RWPE1 (cell line): ENCODE measurements around the gene SLC39A11.

Source experiments
- CTCF ChIA-PET: fragments of 350-600 bp; sonication (Branson Sonifier 250); formaldehyde crosslinking; extraction: SDS; loops from one replicate; lab custom pipeline; 2021; lab: Yijun Ruan, JAX
- POLR2A ChIA-PET: fragments of 400-600 bp; formaldehyde crosslinking; extraction: SDS; loops from one replicate; lab custom pipeline; 2020; ENCODE audit warnings: antibody characterized with exemption; ENCODE audit not compliant: low non-redundant PET; lab: Yijun Ruan, JAX
- DNase-seq: peaks from one replicate; pipeline ENCODE4 v3.0.0; 2012; ENCODE audit warnings: low spot score
- H3K27ac ChIP-seq: fragments of 450-650 bp; 2 replicates; pipeline ENCODE4 v1.5.1; 2017
- CTCF ChIP-seq: fragments of 450-650 bp; conservative IDR thresholded peaks from 2 replicates; pipeline ENCODE4 v1.5.1; 2017; ENCODE audit warnings: low read depth, mild to moderate bottlenecking

Gene SLC39A11

GRCh38 chr17:73123606-73124320, 31.3 kb upstream of the SLC39A11 start:
- no peak for DNase-seq
- ChIA-PET POLR2A (no interaction called here), CTCF (interaction anchor here (1.1 kb wide), 1 partner anchor 567 kb away, joined by 3 read pairs; no protein-coding TSS in a partner anchor)
- no peak overlapping the region for H3K27ac ChIP-seq
- TF ChIP-seq CTCF = no peak

DNA sequence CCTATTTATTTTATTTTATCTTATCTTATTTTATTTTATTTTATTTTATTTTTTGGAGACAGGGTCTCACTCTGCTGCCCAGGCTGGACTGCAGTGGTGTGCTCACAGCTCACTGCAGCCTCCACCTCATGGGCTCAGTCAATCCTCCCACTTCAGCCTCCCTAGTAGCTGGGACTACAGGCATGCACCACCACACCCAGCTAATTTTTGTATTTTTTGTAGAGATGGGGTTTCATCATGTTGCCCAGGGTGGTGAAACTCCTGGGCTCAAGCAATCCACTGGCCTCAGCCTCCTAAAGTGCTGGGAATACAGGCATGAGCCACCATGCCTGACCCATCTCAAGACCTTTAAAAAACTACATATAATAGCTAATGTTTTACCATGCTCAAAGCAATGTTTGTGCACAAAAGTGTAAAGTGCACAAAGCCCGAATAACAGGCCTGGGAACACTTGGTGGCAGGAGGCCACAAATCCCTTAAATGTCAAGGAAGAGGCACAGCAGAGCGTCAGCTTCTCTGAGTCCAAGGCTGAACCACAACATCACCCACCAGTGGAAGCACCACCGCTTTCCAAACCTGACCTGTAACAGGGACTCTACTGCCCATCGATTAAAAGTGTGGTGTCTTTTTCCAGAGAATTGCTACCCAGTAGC, 30.6 kb upstream of the SLC39A11 start:
- POLR2A ChIA-PET = no interaction called here
- CTCF ChIA-PET = interaction anchor here (1.1 kb wide), 1 partner anchor 566 kb away, joined by 3 read pairs; no protein-coding TSS in a partner anchor
- no peak for TF ChIP-seq CTCF
- no peak overlapping the region for H3K27ac ChIP-seq
- no peak for DNase-seq

- no peak for TF ChIP-seq CTCF
- CTCF ChIA-PET = interaction anchor here (0.6 kb wide), 1 partner anchor 475 kb away, joined by 3 read pairs; no protein-coding TSS in a partner anchor
- POLR2A ChIA-PET = no interaction called here
Observed at GRCh38 chr17:73121506-73121905, 29.0 kb upstream of the SLC39A11 start.

DNA sequence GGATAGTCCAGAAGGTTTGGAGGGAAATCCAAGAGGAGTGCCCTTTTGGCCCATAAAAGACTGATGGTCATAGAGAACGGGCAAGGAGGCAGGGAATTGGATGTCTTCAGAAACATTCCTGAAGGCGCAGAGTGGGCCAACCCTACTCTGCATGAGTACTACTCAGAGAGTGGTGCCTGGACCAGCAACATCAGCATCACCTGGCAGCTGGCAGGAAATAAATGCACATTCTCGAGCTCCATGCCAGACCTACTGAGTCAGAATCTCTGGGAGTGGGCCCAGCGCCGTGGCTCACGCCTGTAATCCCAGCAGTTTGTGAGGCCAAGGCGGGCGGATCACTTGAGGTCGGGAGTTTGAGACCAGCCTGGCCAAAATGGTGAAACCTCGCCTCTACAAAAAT, 27.1 kb upstream of the SLC39A11 start:
- no peak overlapping the region for H3K27ac ChIP-seq
- TF ChIP-seq CTCF = no peak
- CTCF ChIA-PET = interaction anchor here (0.6 to 0.8 kb wide), 2 partner anchors 37 to 1388 kb away, joined by 4 to 7 read pairs; no protein-coding TSS in a partner anchor
- POLR2A ChIA-PET = interaction anchor here (0.7 kb wide), 1 partner anchor 90 kb away, joined by 3 read pairs; no protein-coding TSS in a partner anchor
- DNase-seq = no peak

More at GRCh38 chr17:73121506-73121905, 29.0 kb upstream of the SLC39A11 start:
- no peak for DNase-seq
- no peak overlapping the region for H3K27ac ChIP-seq

- ChIA-PET CTCF (interaction anchor here (0.6 kb wide), 1 partner anchor 1387 kb away, joined by 7 read pairs; no protein-coding TSS in a partner anchor), POLR2A (no interaction called here)
- no peak for DNase-seq
- H3K27ac ChIP-seq = no peak overlapping the region
- TF ChIP-seq CTCF = no peak
Observed at GRCh38 chr17:73118951-73119391, 26.5 kb upstream of the SLC39A11 start.

DNA sequence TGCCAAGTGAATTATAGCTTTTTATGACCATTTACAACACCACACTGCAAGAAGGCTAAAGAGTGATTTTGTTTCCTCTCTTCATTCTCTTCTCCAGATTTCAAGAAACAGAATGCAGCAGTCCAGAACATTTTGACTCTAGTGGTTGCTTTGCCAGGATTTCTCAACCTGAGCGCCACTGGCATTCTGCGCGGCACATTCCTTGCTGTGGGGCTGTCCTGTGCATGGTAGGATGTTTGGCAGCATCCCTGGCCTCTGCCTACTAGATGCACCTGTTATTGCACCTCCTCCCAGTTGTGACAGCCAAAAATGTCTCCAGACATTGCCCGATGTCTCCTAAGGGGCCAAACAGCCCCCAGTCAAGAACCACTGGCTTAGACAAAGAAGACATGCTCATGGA, 25.7 kb upstream of the SLC39A11 start:
- ChIA-PET POLR2A (no interaction called here), CTCF (no interaction called here)
- no peak overlapping the region for H3K27ac ChIP-seq
- TF ChIP-seq CTCF = no peak
- no peak for DNase-seq
